ENCODE measurements around the gene UNC80. TPM values are rescaled to one million over a fixed set of nuclear protein-coding genes. Genes with fewer than 3 reads are reported as not detected.

Gene UNC80
- total and polyA plus RNA-seq, 2 donors (not counting 1 experiment from before 2014, with no cell fraction given), result not detected

GRCh38 chr2:209878701-209879100, 107.1 kb downstream of the UNC80 start:
- 100% methylated on average over 1 of the region's 4 CpGs for WGBS (ENCODE audit: insufficient coverage)
- CTCF ChIA-PET, result no interaction called here
- Mint-ChIP-seq H3K9me3 (ENCODE audit: insufficient read depth) (no peaks in the 10 kb centered on the region), H3K4me3 (no peak overlapping the region), H3K4me1 (no peaks in the 10 kb centered on the region), H3K27ac (no peak overlapping the region), H3K27me3 (peaks cover 4% of the 10 kb centered on the region)
- TF ChIP-seq EZH2 (IDR thresholded peaks at IDR 0.05; ENCODE audit: borderline replicate concordance, insufficient read depth, low read depth, low read length, poor library complexity, severe bottlenecking) (no peak), CTCF (IDR thresholded peaks at IDR 0.05) (no peak)
- Histone ChIP-seq H3K9me3 (ENCODE audit: control extremely low read depth in 1 of 3, control insufficient read depth in 2 of 3, insufficient read depth in 1 of 3, low read length in 2 of 3) (no peaks in the 10 kb centered on the region), H3K4me3 (ENCODE audit: control extremely low read depth in 1 of 5, extremely low read depth in 1 of 5, insufficient read depth in 1 of 5, low read depth in 2 of 5, low read length in 4 of 5) (no peak overlapping the region), H3K4me2 (replicated peaks; ENCODE audit: low read depth, low read length, poor library complexity, severe bottlenecking) (no peak overlapping the region), H3K27ac (ENCODE audit: low read length in 2 of 2) (no peak overlapping the region), H3K4me1 (ENCODE audit: control insufficient read depth in 2 of 2, insufficient read depth in 2 of 2, low read length in 2 of 2) (no peaks in the 10 kb centered on the region), H2AFZ (ENCODE audit: insufficient read depth, low read depth, low read length, poor library complexity, severe bottlenecking) (no peak overlapping the region), H4K20me1 (ENCODE audit: control insufficient read depth, insufficient read depth, low read length, poor library complexity, severe bottlenecking) (no peaks in the 10 kb centered on the region), H3K79me2 (ENCODE audit: control insufficient read depth, insufficient read depth, low read length) (no peaks in the 10 kb centered on the region), H3K36me3 (replicated peaks in 1 of 2; ENCODE audit: control extremely low read depth in 1 of 2, control insufficient read depth in 1 of 2, extremely low read depth in 1 of 2, insufficient read depth in 2 of 2, low read length in 1 of 2) (no peaks in the 10 kb centered on the region), H3K27me3 (replicated peaks in 1 of 4; ENCODE audit: control extremely low read depth in 1 of 4, control insufficient read depth in 3 of 4, insufficient read depth in 4 of 4, low read length in 3 of 4) (no peaks in the 10 kb centered on the region), H3K9ac (ENCODE audit: low read length) (no peak overlapping the region)
- intact Hi-C loops (cut with micrococcal nuclease), result no loop called here
- DNase-seq, result no peak
- POLR2A ChIA-PET, result no interaction called here
- no peak for ATAC-seq (ENCODE audit: low read depth)

DNA sequence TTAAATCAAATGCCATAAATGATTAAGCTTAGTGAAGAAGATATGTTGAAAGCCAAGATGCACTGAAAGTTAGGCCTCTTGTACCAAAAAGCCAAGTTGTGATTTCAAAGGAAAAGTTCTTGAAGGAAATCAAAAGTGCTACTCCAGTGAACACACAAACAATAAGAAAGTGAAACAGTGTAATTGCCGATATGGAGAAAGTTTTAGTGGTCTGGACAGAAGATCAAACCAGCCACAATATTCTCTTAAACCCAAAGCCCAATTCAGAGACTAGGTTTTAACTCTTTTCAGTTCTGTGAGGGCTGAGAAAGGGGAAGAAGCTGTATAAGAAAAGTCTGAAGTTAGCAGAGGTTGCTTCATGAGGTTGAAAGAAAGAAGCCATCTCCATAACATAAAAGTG, 129.0 kb downstream of the UNC80 start:
- no peaks in the 10 kb centered on the region for H3K79me2 ChIP-seq (ENCODE audit: control insufficient read depth, insufficient read depth, low read length)
- CTCF ChIA-PET, result no interaction called here
- no peaks in the 10 kb centered on the region for H3K4me1 ChIP-seq (ENCODE audit: control insufficient read depth in 2 of 2, insufficient read depth in 2 of 2, low read length in 2 of 2)
- no peaks in the 10 kb centered on the region for H4K20me1 ChIP-seq (ENCODE audit: control insufficient read depth, insufficient read depth, low read length, poor library complexity, severe bottlenecking)
- no peaks in the 10 kb centered on the region for H3K36me3 ChIP-seq (replicated peaks in 1 of 2; ENCODE audit: control extremely low read depth in 1 of 2, control insufficient read depth in 1 of 2, extremely low read depth in 1 of 2, insufficient read depth in 2 of 2, low read length in 1 of 2)
- Mint-ChIP-seq H3K27ac (no peak overlapping the region), H3K4me3 (no peak overlapping the region), H3K9me3 (ENCODE audit: insufficient read depth) (no peaks in the 10 kb centered on the region), H3K4me1 (no peaks in the 10 kb centered on the region), H3K27me3 (no peaks in the 10 kb centered on the region)
- no peak overlapping the region for H3K9ac ChIP-seq (ENCODE audit: low read length)
- DNase-seq (no peak), ATAC-seq (ENCODE audit: low read depth) (no peak)
- POLR2A ChIA-PET, result no interaction called here
- intact Hi-C loops (cut with micrococcal nuclease), result no loop called here
- H3K4me3 ChIP-seq (ENCODE audit: control extremely low read depth in 1 of 5, extremely low read depth in 1 of 5, insufficient read depth in 1 of 5, low read depth in 2 of 5, low read length in 4 of 5), result no peak overlapping the region
- H3K9me3 ChIP-seq (ENCODE audit: control extremely low read depth in 1 of 3, control insufficient read depth in 2 of 3, insufficient read depth in 1 of 3, low read length in 2 of 3), result peaks cover 0 to under 1% (median 0%) of the 10 kb centered on the region in 3 donors
- H2AFZ ChIP-seq (ENCODE audit: insufficient read depth, low read depth, low read length, poor library complexity, severe bottlenecking), result no peak overlapping the region
- WGBS (ENCODE audit: insufficient coverage), result no CpG with 5 or more reads among the region's 1 CpG
- TF ChIP-seq EZH2 (IDR thresholded peaks at IDR 0.05; ENCODE audit: borderline replicate concordance, insufficient read depth, low read depth, low read length, poor library complexity, severe bottlenecking) (no peak), CTCF (IDR thresholded peaks at IDR 0.05) (no peak)
- H3K27me3 ChIP-seq (replicated peaks in 1 of 4; ENCODE audit: control extremely low read depth in 1 of 4, control insufficient read depth in 3 of 4, insufficient read depth in 4 of 4, low read length in 3 of 4), result no peaks in the 10 kb centered on the region
- H3K27ac ChIP-seq (ENCODE audit: low read length in 2 of 2), result no peak overlapping the region
- no peak overlapping the region for H3K4me2 ChIP-seq (replicated peaks; ENCODE audit: low read depth, low read length, poor library complexity, severe bottlenecking)

Data from B cell (primary cell).